Endothelial cell of umbilical vein (primary cell): ENCODE results near the gene GLB1L2. TPM values are rescaled to one million over a fixed set of nuclear protein-coding genes. Genes with fewer than 3 reads are reported as not detected.

Experiments used
- BruUV-seq: library from RNA; stranded (reverse); fragments of 400-500 nt; replicated peaks from 2 replicates; lab custom pipeline; 2021; lab: Mats Ljungman, UMichigan
- CTCF ChIA-PET: fragments of 300-600, 350-600 bp; sonication (Branson Sonifier 250); formaldehyde crosslinking; loops from one replicate; lab custom pipeline; 2021; ENCODE audit warnings: antibody characterized with exemption, inconsistent platforms; lab: Charles Lee
- POLR2A ChIA-PET: fragments of 300-600, 350-600 bp; sonication (Branson Sonifier 250); formaldehyde crosslinking; loops from one replicate; lab custom pipeline; 2021; ENCODE audit warnings: antibody characterized with exemption, inconsistent platforms; lab: Charles Lee
- DNase-seq: peaks from one replicate; pipeline ENCODE4 v3.0.0-alpha.2; 2011; ENCODE audit warnings: low read depth, low spot score
- FAIRE-seq: peaks from 2 replicates; lab custom pipeline; 2011; peaks lifted over from hg19 to GRCh38; lab: Jason Lieb, UNC
- H2AFZ ChIP-seq: 2 replicates; pipeline ENCODE4 v1.6.0; 2012; ENCODE audit warnings: low read depth, low read length, control low read depth, inconsistent platforms
- H3K27ac ChIP-seq: 2 replicates; pipeline ENCODE4 v1.5.1; 2011; ENCODE audit warnings: low read depth, mild to moderate bottlenecking, control low read depth, low read length, moderate library complexity; ENCODE audit not compliant: insufficient read depth
- H3K27me3 ChIP-seq, 2 experiments: 2 replicates each; pipeline versions ENCODE4 v1.6.0 to v1.6.1; 2011; ENCODE audit warnings: low read length in 2 of 2, mixed read lengths in 1 of 2; ENCODE audit not compliant: control insufficient read depth in 2 of 2, insufficient read depth in 2 of 2
- H3K36me3 ChIP-seq, 2 experiments: 2 replicates in 1 of 2; 3 replicates in 1 of 2; pipeline ENCODE4 v1.5.1; 2011; ENCODE audit warnings: low read length in 2 of 2, mild to moderate bottlenecking in 1 of 2, moderate library complexity in 1 of 2; ENCODE audit not compliant: control insufficient read depth in 2 of 2, insufficient read depth in 2 of 2; ENCODE audit errors: extremely low read depth in 1 of 2
- H3K4me1 ChIP-seq: 3 replicates; pipeline ENCODE4 v1.5.1; 2011; ENCODE audit warnings: mild to moderate bottlenecking, low read length; ENCODE audit not compliant: control insufficient read depth, insufficient read depth; ENCODE audit errors: extremely low read depth
- H3K4me2 ChIP-seq: 2 replicates; pipeline ENCODE4 v1.6.1; 2011; ENCODE audit warnings: low read length, control low read depth, mixed read lengths; ENCODE audit not compliant: insufficient read depth
- H3K4me3 ChIP-seq, 3 experiments: fragments of 200-600 bp in 1 of 3; sonication (generic), shearing (Covaris generic) in 1 of 3; replicated peaks in 1 of 3; 2 replicates each; pipeline ENCODE4 v1.5.1; 2011 to 2016; ENCODE audit warnings: control low read depth in 3 of 3, low read length in 3 of 3, mild to moderate bottlenecking in 2 of 3, inconsistent platforms in 1 of 3, low read depth in 1 of 3, moderate library complexity in 1 of 3; ENCODE audit not compliant: insufficient read depth in 1 of 3
- H3K79me2 ChIP-seq: 2 replicates; pipeline ENCODE4 v1.6.0; 2012; ENCODE audit warnings: low read length, inconsistent platforms; ENCODE audit not compliant: control insufficient read depth, insufficient read depth
- H3K9ac ChIP-seq: replicated peaks from 2 replicates; pipeline ENCODE3; 2011; ENCODE audit warnings: low read length, control low read depth; ENCODE audit not compliant: insufficient read depth; ENCODE audit errors: extremely low read depth
- H3K9me1 ChIP-seq: replicated peaks from 3 replicates; pipeline ENCODE4 v1.6.0; 2011; ENCODE audit warnings: mild to moderate bottlenecking, low read length; ENCODE audit not compliant: control insufficient read depth, insufficient read depth; ENCODE audit errors: extremely low read depth
- H3K9me3 ChIP-seq: replicated peaks from 2 replicates; pipeline ENCODE4 v1.5.1; 2012; ENCODE audit warnings: low read length, inconsistent platforms; ENCODE audit not compliant: control insufficient read depth, insufficient read depth
- H4K20me1 ChIP-seq: replicated peaks from 2 replicates; pipeline ENCODE3; 2011; ENCODE audit warnings: mild to moderate bottlenecking, low read length; ENCODE audit not compliant: control insufficient read depth, insufficient read depth; ENCODE audit errors: extremely low read depth
- CTCF ChIP-seq, 2 donors: IDR thresholded peaks; 1 replicate in 1 of 2; 2 replicates in 1 of 2; pipeline ENCODE4 v1.5.1; 2011; ENCODE audit warnings: low read length in 2 of 2, mild to moderate bottlenecking in 2 of 2, moderate library complexity in 2 of 2, control low read depth in 1 of 2, inconsistent platforms in 1 of 2, low read depth in 1 of 2; ENCODE audit not compliant: insufficient read depth in 1 of 2; ENCODE audit errors: extremely low read depth in 1 of 2
- EZH2 ChIP-seq: IDR thresholded peaks from 2 replicates; pipeline ENCODE4 v1.6.1; 2012; ENCODE audit warnings: borderline replicate concordance, low read depth, mild to moderate bottlenecking, moderate library complexity, low read length, inconsistent platforms; ENCODE audit not compliant: severe bottlenecking
- FOS ChIP-seq: IDR thresholded peaks from 2 replicates; pipeline ENCODE4 v1.6.1; 2011; ENCODE audit warnings: mild to moderate bottlenecking, low read length, moderate library complexity, borderline replicate concordance; ENCODE audit not compliant: insufficient read depth
- GATA2 ChIP-seq: IDR thresholded peaks from 2 replicates; pipeline ENCODE4 v1.7.0; 2011; ENCODE audit warnings: low read depth, mild to moderate bottlenecking, moderate library complexity, mixed read lengths, low read length; ENCODE audit not compliant: insufficient read length, insufficient read depth
- JUN ChIP-seq: IDR thresholded peaks from 2 replicates; pipeline ENCODE4 v1.6.1; 2011; ENCODE audit warnings: borderline replicate concordance, low read depth; ENCODE audit not compliant: insufficient read length, insufficient read depth
- MAX ChIP-seq: IDR thresholded peaks from 2 replicates; pipeline ENCODE4 v1.6.1; 2011; ENCODE audit not compliant: insufficient read depth, insufficient read length
- MYC ChIP-seq: IDR thresholded peaks from one replicate; pipeline ENCODE4 v1.6.1; 2011; ENCODE audit warnings: mild to moderate bottlenecking, low read depth, low read length
- POLR2A ChIP-seq: IDR thresholded peaks from 2 replicates; pipeline ENCODE4 v1.6.1; 2012; ENCODE audit warnings: low read depth, mild to moderate bottlenecking, control low read depth, low read length
- POLR2AphosphoS5 ChIP-seq: IDR thresholded peaks from 2 replicates; pipeline ENCODE4 v1.6.1; 2012; ENCODE audit warnings: low read depth, mild to moderate bottlenecking, control low read depth, low read length, moderate library complexity; ENCODE audit not compliant: insufficient read depth
- dilution Hi-C: fragments of 300-500 bp; cut with MboI; formaldehyde crosslinking; loops from one replicate; pipeline ENCODE4 v1.15.0; 2019; ENCODE audit warnings: low sequenced_read_pairs; ENCODE audit not compliant: extremely low pct_ligation_motif_present
- intact Hi-C: fragments of 100-400 bp; cut with micrococcal nuclease; formaldehyde crosslinking; loops from one replicate; pipeline ENCODE4 v1.10.0; 2022
- polyA plus RNA-seq, 4 experiments: library from polyadenylated mRNA; depleted of rRNA in 3 of 4; stranded (reverse) in 3 of 4; unstranded in 1 of 4; fragments of >200 nt; gene quantifications; 2 replicates each; pipeline versions ENCODE4 v1.2.1 to v1.2.3, GENCODE V29; 2011 to 2012; ENCODE audit warnings: missing spikeins in 1 of 4
- total RNA-seq: library from RNA; stranded (reverse); gene quantifications from 2 replicates; pipeline ENCODE4 v1.2.3, GENCODE V29; 2021

The GLB1L2 gene
- total and polyA plus RNA-seq, 2 donors (not counting 3 experiments of a cell fraction or from before 2014, with no cell fraction given), result 0.55 to 0.59 TPM

- CTCF ChIA-PET, result no interaction called here
Measured at GRCh38 chr11:134384406-134384805, 52.6 kb downstream of the GLB1L2 start.

More at GRCh38 chr11:134384406-134384805, 52.6 kb downstream of the GLB1L2 start:
- H4K20me1 ChIP-seq, result no peaks in the 10 kb centered on the region
- no peak overlapping the region for H3K4me2 ChIP-seq
- no TSS peak for BruUV-seq
- H3K27ac ChIP-seq, result no peak overlapping the region
- H3K9me3 ChIP-seq, result no peaks in the 10 kb centered on the region
- dilution Hi-C loops, result no loop called here
- POLR2A ChIA-PET, result no interaction called here
- H3K9ac ChIP-seq, result no peak overlapping the region
- H3K27me3 ChIP-seq, result no peaks in the 10 kb centered on the region
- H3K4me1 ChIP-seq, result no peaks in the 10 kb centered on the region
- FAIRE-seq (no peak), DNase-seq (no peak)
- H3K9me1 ChIP-seq, result no peaks in the 10 kb centered on the region
- no peaks in the 10 kb centered on the region for H3K79me2 ChIP-seq
- no peak overlapping the region for H3K4me3 ChIP-seq
- intact Hi-C loops, result no loop called here
- H2AFZ ChIP-seq, result no peak overlapping the region
- TF ChIP-seq FOS (no peak), POLR2A (no peak), EZH2 (no peak), GATA2 (no peak), JUN (no peak), MYC (no peak), MAX (no peak), POLR2AphosphoS5 (no peak), CTCF (IDR thresholded peaks at IDR 0.05; ENCODE audit: extremely low read depth in 1 of 2, insufficient read depth in 1 of 2, low read depth in 1 of 2, low read length in 2 of 2) (no peak)
- H3K36me3 ChIP-seq, result no peaks in the 10 kb centered on the region
